ENCODE measurements around the gene FLT3.

- TF ChIP-seq CTCF (IDR thresholded peaks at IDR 0.05), result no peak
- no peak for TF ChIP-seq ZFX (IDR thresholded peaks at IDR 0.05; ENCODE audit: borderline replicate concordance)
Observed at GRCh38 chr13:28033894-28034655, 66.3 kb downstream of the FLT3 start.
